ENCODE results near the gene PHACTR1.

PHACTR1 gene

GRCh38 chr6:13068586-13069210, 352.1 kb downstream of the PHACTR1 start:
- no peak for DNase-seq (ENCODE audit: low read depth, low spot score)

- no peak for DNase-seq (ENCODE audit: low read depth, low spot score)
These were observed 355.2 kb downstream of the PHACTR1 start for GRCh38 chr6:13071550-13072345.

GRCh38 chr6:13072686-13073347, 356.2 kb downstream of the PHACTR1 start:
- DNase-seq (ENCODE audit: low read depth, low spot score), result no peak

GRCh38 chr6:13074415-13075140, 358.0 kb downstream of the PHACTR1 start:
- no peak for DNase-seq (ENCODE audit: low read depth, low spot score)

GRCh38 chr6:13075141-13075845, 358.7 kb downstream of the PHACTR1 start:
- no peak for DNase-seq (ENCODE audit: low read depth, low spot score)

- DNase-seq (ENCODE audit: low read depth, low spot score), result no peak
These were observed 360.0 kb downstream of the PHACTR1 start for GRCh38 chr6:13076575-13076974.

GRCh38 chr6:13077117-13077516, 360.6 kb downstream of the PHACTR1 start:
- DNase-seq (ENCODE audit: low read depth, low spot score), result no peak

- no peak for DNase-seq (ENCODE audit: low read depth, low spot score)
These were observed 362.6 kb downstream of the PHACTR1 start for GRCh38 chr6:13079096-13079723.

GRCh38 chr6:13080462-13081188, 364.1 kb downstream of the PHACTR1 start:
- no peak for DNase-seq (ENCODE audit: low read depth, low spot score)

- DNase-seq (ENCODE audit: low read depth, low spot score), result no peak
These were observed 364.6 kb downstream of the PHACTR1 start for GRCh38 chr6:13081189-13081563.

- no peak for DNase-seq (ENCODE audit: low read depth, low spot score)
These were observed 372.9 kb downstream of the PHACTR1 start for GRCh38 chr6:13089296-13089994.

- DNase-seq (ENCODE audit: low read depth, low spot score), result no peak
These were observed 374.6 kb downstream of the PHACTR1 start for GRCh38 chr6:13091192-13091591.

GRCh38 chr6:13094781-13095425, 378.3 kb downstream of the PHACTR1 start:
- DNase-seq (ENCODE audit: low read depth, low spot score), result no peak

- DNase-seq (ENCODE audit: low read depth, low spot score), result no peak
These were observed 379.5 kb downstream of the PHACTR1 start for GRCh38 chr6:13096084-13096483.

- no peak for DNase-seq (ENCODE audit: low read depth, low spot score)
These were observed 380.9 kb downstream of the PHACTR1 start for GRCh38 chr6:13097454-13097853.

GRCh38 chr6:13098006-13098405, 381.4 kb downstream of the PHACTR1 start:
- no peak for DNase-seq (ENCODE audit: low read depth, low spot score)

GRCh38 chr6:13098793-13099570, 382.4 kb downstream of the PHACTR1 start:
- no peak for DNase-seq (ENCODE audit: low read depth, low spot score)

- no peak for DNase-seq (ENCODE audit: low read depth, low spot score)
These were observed 383.2 kb downstream of the PHACTR1 start for GRCh38 chr6:13099771-13100170.
